Parietal lobe (tissue), 1 donor: Measurements from ENCODE around the gene PSMD13. TPM values are rescaled to one million over a fixed set of nuclear protein-coding genes. Genes with fewer than 3 reads are reported as not detected.

Experiments
- total RNA-seq: library from RNA; depleted of rRNA; stranded (reverse); fragments of >200 nt; gene quantifications from one replicate; pipeline ENCODE4 v1.2.3, GENCODE V29; 2014

Gene PSMD13
- 68.9 TPM for total RNA-seq

GRCh38 chr11:236774-237767 lies at the start of gene PSMD13:
PSMD13 (plus strand) TSS chr11:236976; CDS start chr11:237050, 74 bp downstream.

GRCh38 chr11:192674-193128 lies 44.1 kb upstream of the PSMD13 start, which contains the start of gene SCGB1C1:
SCGB1C1 (plus strand) TSS chr11:193078; CDS start chr11:193100, 22 bp downstream.

GRCh38 chr11:207208-207862 lies 29.4 kb upstream of the PSMD13 start, which contains the start of the genes BET1L and RIC8A:
BET1L (minus strand) TSS chr11:207399; CDS start chr11:207321, 78 bp downstream.
RIC8A (plus strand) TSS chr11:207708; CDS start chr11:208855, 1,147 bp downstream.

GRCh38 chr11:235997-236773 lies 591 bp upstream of the PSMD13 start, which contains the start of gene SIRT3:
SIRT3 (minus strand) TSS chr11:236342; CDS start chr11:236328, 14 bp downstream.

GRCh38 chr11:278001-278951 lies 41.5 kb downstream of the PSMD13 start, which contains the start of gene NLRP6:
NLRP6 (plus strand) TSS chr11:278407; CDS start chr11:278570, 163 bp downstream.

GRCh38 chr11:288478-289397 lies 52.0 kb downstream of the PSMD13 start, which contains the start of gene PGGHG:
PGGHG (plus strand) TSS chr11:289126; CDS start chr11:289817, 691 bp downstream.

GRCh38 chr11:299081-299891 lies 62.5 kb downstream of the PSMD13 start, which contains the start of gene IFITM5:
IFITM5 (minus strand) TSS chr11:299526; CDS start chr11:299490, 36 bp downstream.

Other genes starting within 250 kb of the PSMD13 start
- not detected for gene SCGB1C1, start 43.9 kb upstream of the PSMD13 start, total RNA-seq
- 11.9 TPM for gene BET1L, start 29.6 kb upstream of the PSMD13 start, total RNA-seq
- gene RIC8A, start 29.3 kb upstream of the PSMD13 start, total RNA-seq = 84.5 TPM
- gene SIRT3, start 634 bp upstream of the PSMD13 start, total RNA-seq = 23.8 TPM
- not detected for gene NLRP6, start 41.4 kb downstream of the PSMD13 start, total RNA-seq
- gene PGGHG, start 52.1 kb downstream of the PSMD13 start, total RNA-seq = 2.2 TPM
- not detected for gene IFITM5, start 62.5 kb downstream of the PSMD13 start, total RNA-seq
- 3.1 TPM for gene IFITM2, start 70.8 kb downstream of the PSMD13 start, total RNA-seq
- gene IFITM1, start 77.1 kb downstream of the PSMD13 start, total RNA-seq = 1.3 TPM
- 4.1 TPM for gene IFITM3, start 83.9 kb downstream of the PSMD13 start, total RNA-seq
- 163 TPM for gene B4GALNT4, start 132.5 kb downstream of the PSMD13 start, total RNA-seq
- not detected for gene PKP3, start 157.2 kb downstream of the PSMD13 start, total RNA-seq
- gene SIGIRR, start 178.0 kb downstream of the PSMD13 start, total RNA-seq = 6.6 TPM
- not detected for gene ANO9, start 205.0 kb downstream of the PSMD13 start, total RNA-seq
- gene PTDSS2, start 213.3 kb downstream of the PSMD13 start, total RNA-seq = 46.3 TPM